DOHH2 (cell line): ENCODE measurements around the gene SLC1A2.
"Not testable (repeated sequence)": the region's sequence is repeated elsewhere in the genome, so short reads cannot be mapped to it uniquely, and the experiment has no call there.

ENCODE experiments used
- H3F3A ChIP-seq: fragments of 200-600 bp; sonication (generic), shearing (Covaris generic); 2 replicates; pipeline ENCODE4 v1.6.0; 2016; ENCODE audit warnings: antibody characterized with exemption, mild to moderate bottlenecking; ENCODE audit not compliant: control insufficient read depth, insufficient read depth
- H3K27ac ChIP-seq: fragments of 200-600 bp; sonication (generic); 2 replicates; pipeline ENCODE4 v1.5.1; 2014; ENCODE audit warnings: low read depth, mild to moderate bottlenecking, low read length, moderate library complexity
- H3K27me3 ChIP-seq: fragments of 200-600 bp; sonication (generic); 2 replicates; pipeline ENCODE4 v1.6.1; 2014; ENCODE audit warnings: mild to moderate bottlenecking, low read length, mixed read lengths; ENCODE audit not compliant: control insufficient read depth
- H3K36me3 ChIP-seq: fragments of 200-600 bp; sonication (generic); 2 replicates; pipeline ENCODE4 v1.6.1; 2014; ENCODE audit warnings: mild to moderate bottlenecking, low read length, moderate library complexity, mixed read lengths; ENCODE audit not compliant: control insufficient read depth
- H3K4me1 ChIP-seq: fragments of 200-600 bp; sonication (generic); 2 replicates; pipeline ENCODE4 v1.6.1; 2014; ENCODE audit warnings: mild to moderate bottlenecking, low read length, mixed read lengths; ENCODE audit not compliant: control insufficient read depth
- H3K4me2 ChIP-seq: fragments of 200-600 bp; sonication (generic); 2 replicates; pipeline ENCODE4 v1.6.0; 2014; ENCODE audit warnings: mild to moderate bottlenecking, low read length, moderate library complexity
- H3K4me3 ChIP-seq: fragments of 200-600 bp; sonication (generic); 2 replicates; pipeline ENCODE4 v1.5.1; 2014; ENCODE audit warnings: mild to moderate bottlenecking, low read length, mixed read lengths
- H3K79me2 ChIP-seq: fragments of 200-600 bp; sonication (generic); 2 replicates; pipeline ENCODE4 v1.6.1; 2014; ENCODE audit warnings: mild to moderate bottlenecking, low read length, mixed read lengths; ENCODE audit not compliant: control insufficient read depth
- H3K9me2 ChIP-seq: fragments of 200-600 bp; sonication (generic); replicated peaks from 2 replicates; pipeline ENCODE4 v1.6.1; 2014; ENCODE audit warnings: mild to moderate bottlenecking, low read length, mixed read lengths; ENCODE audit not compliant: control insufficient read depth
- H3K9me3 ChIP-seq: fragments of 200-600 bp; sonication (generic); 2 replicates; pipeline ENCODE4 v1.6.1; 2014; ENCODE audit warnings: antibody characterized with exemption, low read length, mixed read lengths; ENCODE audit not compliant: control insufficient read depth, insufficient read depth
- H4K20me1 ChIP-seq: fragments of 200-600 bp; sonication (generic); 2 replicates; pipeline ENCODE4 v1.6.0; 2014; ENCODE audit warnings: low read depth, mild to moderate bottlenecking, antibody characterized with exemption, low read length, moderate library complexity; ENCODE audit not compliant: control insufficient read depth, insufficient read depth
- CTCF ChIP-seq: fragments of 200-600 bp; sonication (generic); IDR thresholded peaks from one replicate; pipeline ENCODE4 v1.5.1; 2014; ENCODE audit warnings: antibody characterized with exemption, mild to moderate bottlenecking, low read depth, low read length; ENCODE audit not compliant: poor library complexity, severe bottlenecking
- EZH2phosphoT487 ChIP-seq: fragments of 200-600 bp; sonication (generic); IDR thresholded peaks from 2 replicates; pipeline ENCODE4 v1.6.1; 2017; ENCODE audit warnings: borderline replicate concordance, mild to moderate bottlenecking, antibody characterized with exemption, low read length, moderate library complexity, mixed read lengths

SLC1A2 gene

GRCh38 chr11:35230388-35230787 is 189.0 kb downstream of the SLC1A2 start:
- TF ChIP-seq CTCF, result no peak
- TF ChIP-seq EZH2phosphoT487, result no peak
- no peaks in the 10 kb centered on the region for H3K9me3 ChIP-seq
- no peak overlapping the region for H3K27ac ChIP-seq
- H3K79me2 ChIP-seq, result no peaks in the 10 kb centered on the region
- no peak overlapping the region for H3K4me2 ChIP-seq
- H3K4me3 ChIP-seq, result no peak overlapping the region
- H4K20me1 ChIP-seq, result no peaks in the 10 kb centered on the region
- no peaks in the 10 kb centered on the region for H3K4me1 ChIP-seq
- no peaks in the 10 kb centered on the region for H3K36me3 ChIP-seq
- H3K27me3 ChIP-seq, result no peaks in the 10 kb centered on the region
- H3K9me2 ChIP-seq, result no peaks in the 10 kb centered on the region
- no peaks in the 10 kb centered on the region for H3F3A ChIP-seq

- Histone ChIP-seq H3F3A (no peaks in the 10 kb centered on the region), H3K27me3 (no peaks in the 10 kb centered on the region), H3K4me2 (no peak overlapping the region), H3K79me2 (no peaks in the 10 kb centered on the region), H3K4me3 (no peak overlapping the region), H4K20me1 (no peaks in the 10 kb centered on the region), H3K9me2 (no peaks in the 10 kb centered on the region), H3K27ac (no peak overlapping the region), H3K36me3 (no peaks in the 10 kb centered on the region), H3K4me1 (no peaks in the 10 kb centered on the region), H3K9me3 (no peaks in the 10 kb centered on the region)
- no peak for TF ChIP-seq EZH2phosphoT487
- no peak for TF ChIP-seq CTCF
These were observed 191.0 kb downstream of the SLC1A2 start for GRCh38 chr11:35228328-35228725.

- H3F3A ChIP-seq, result no peaks in the 10 kb centered on the region
- no peaks in the 10 kb centered on the region for H4K20me1 ChIP-seq
- H3K4me3 ChIP-seq, result no peak overlapping the region
- no peaks in the 10 kb centered on the region for H3K9me3 ChIP-seq
- no peak for TF ChIP-seq CTCF
- TF ChIP-seq EZH2phosphoT487, result no peak
- no peaks in the 10 kb centered on the region for H3K27me3 ChIP-seq
- no peaks in the 10 kb centered on the region for H3K4me1 ChIP-seq
- no peak overlapping the region for H3K4me2 ChIP-seq
- H3K36me3 ChIP-seq, result no peaks in the 10 kb centered on the region
- no peak overlapping the region for H3K27ac ChIP-seq
- H3K79me2 ChIP-seq, result no peaks in the 10 kb centered on the region
- no peaks in the 10 kb centered on the region for H3K9me2 ChIP-seq
These were observed 191.6 kb downstream of the SLC1A2 start for GRCh38 chr11:35227576-35228327.

- H3K36me3 ChIP-seq, H4K20me1 ChIP-seq, H3K9me3 ChIP-seq, H3K27me3 ChIP-seq, H3K4me1 ChIP-seq, H3K4me3 ChIP-seq, H3F3A ChIP-seq, H3K79me2 ChIP-seq, H3K9me2 ChIP-seq, H3K27ac ChIP-seq, H3K4me2 ChIP-seq: not testable (repeated sequence)
These were observed 192.6 kb downstream of the SLC1A2 start for GRCh38 chr11:35226756-35227155.
